ENCODE results near the gene STX1A. TPM values are rescaled to one million over a fixed set of nuclear protein-coding genes. Genes with fewer than 3 reads are reported as not detected.
A peak's percentile ranks its signal among the peaks of the same experiment; 100 is the strongest.

STX1A gene
- total and polyA plus RNA-seq, 2 of the 13 experiments (the other 11 are each of a cell fraction or from before 2014, with no cell fraction given) = 6.1 to 12.2 TPM

DNA sequence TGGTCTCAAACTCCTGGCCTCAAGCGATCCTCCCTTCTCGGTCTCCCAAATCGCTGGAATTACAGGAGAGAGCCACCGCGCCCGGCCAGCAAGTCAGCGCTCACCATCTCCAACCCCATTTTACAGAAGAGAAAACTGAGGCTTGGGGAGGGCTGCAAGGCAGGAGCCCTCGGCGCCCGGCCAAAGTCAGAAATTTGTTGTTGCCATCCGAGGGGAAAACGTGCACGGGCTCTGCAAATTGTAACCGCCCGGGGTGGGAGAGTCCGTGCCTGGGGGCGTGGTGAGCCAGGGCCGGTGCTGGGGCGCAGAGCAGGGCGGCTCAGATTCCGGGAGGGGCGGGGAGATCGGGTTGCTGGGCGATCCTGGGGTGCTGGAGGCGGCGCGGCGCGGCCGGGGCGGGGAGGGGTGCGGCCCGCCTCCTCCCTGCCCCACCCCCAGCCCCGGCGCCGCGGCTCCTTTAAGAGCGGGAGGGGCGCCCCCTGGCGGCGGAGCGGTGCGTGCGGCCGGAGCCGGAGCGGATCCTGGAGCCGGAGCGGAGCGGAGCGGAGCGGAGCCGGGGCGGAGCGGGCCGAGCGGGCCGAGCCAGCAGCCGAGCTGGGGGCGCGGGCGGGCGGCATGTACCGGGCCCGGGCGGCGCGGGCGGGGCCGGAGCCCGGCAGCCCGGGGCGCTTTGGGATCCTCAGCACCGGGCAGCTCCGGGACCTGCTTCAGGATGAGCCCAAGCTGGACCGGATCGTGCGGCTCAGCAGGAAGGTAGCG, 51.9 kb downstream of the STX1A start, which contains the start of gene VPS37D (continued):
- TF ChIP-seq ZNF75D (CRISPR knock-in tag; IDR thresholded peaks at IDR 0.05; ENCODE audit: borderline replicate concordance) = no peak
- TF ChIP-seq CHD2 (IDR thresholded peaks at IDR 0.05; ENCODE audit: low read depth, low read length) = 0 out of 2 replicates have a peak, but pooled peaks have one; percentile 13
- no peak for TF ChIP-seq ETV6 (CRISPR knock-in tag; conservative IDR thresholded peaks at IDR 0.05)
- no peak for TF ChIP-seq NKX3-1 (CRISPR knock-in tag; IDR thresholded peaks at IDR 0.05)
- TF ChIP-seq, protein P1, sequence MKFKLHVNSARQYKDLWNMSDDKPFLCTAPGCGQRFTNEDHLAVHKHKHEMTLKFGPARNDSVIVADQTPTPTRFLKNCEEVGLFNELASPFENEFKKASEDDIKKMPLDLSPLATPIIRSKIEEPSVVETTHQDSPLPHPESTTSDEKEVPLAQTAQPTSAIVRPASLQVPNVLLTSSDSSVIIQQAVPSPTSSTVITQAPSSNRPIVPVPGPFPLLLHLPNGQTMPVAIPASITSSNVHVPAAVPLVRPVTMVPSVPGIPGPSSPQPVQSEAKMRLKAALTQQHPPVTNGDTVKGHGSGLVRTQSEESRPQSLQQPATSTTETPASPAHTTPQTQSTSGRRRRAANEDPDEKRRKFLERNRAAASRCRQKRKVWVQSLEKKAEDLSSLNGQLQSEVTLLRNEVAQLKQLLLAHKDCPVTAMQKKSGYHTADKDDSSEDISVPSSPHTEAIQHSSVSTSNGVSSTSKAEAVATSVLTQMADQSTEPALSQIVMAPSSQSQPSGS (CRISPR knock-in tag; IDR thresholded peaks at IDR 0.05) = no peak
- TF ChIP-seq ZNF441 (CRISPR knock-in tag; IDR thresholded peaks at IDR 0.05; ENCODE audit: borderline replicate concordance) = no peak; the same call in 1 of the 2 replicates
- no peak for TF ChIP-seq HDAC6 (IDR thresholded peaks at IDR 0.05; ENCODE audit: low read depth, low read length)
- no peak for TF ChIP-seq ZKSCAN1 (IDR thresholded peaks at IDR 0.05; ENCODE audit: low read length)
- TF ChIP-seq, protein P2, sequence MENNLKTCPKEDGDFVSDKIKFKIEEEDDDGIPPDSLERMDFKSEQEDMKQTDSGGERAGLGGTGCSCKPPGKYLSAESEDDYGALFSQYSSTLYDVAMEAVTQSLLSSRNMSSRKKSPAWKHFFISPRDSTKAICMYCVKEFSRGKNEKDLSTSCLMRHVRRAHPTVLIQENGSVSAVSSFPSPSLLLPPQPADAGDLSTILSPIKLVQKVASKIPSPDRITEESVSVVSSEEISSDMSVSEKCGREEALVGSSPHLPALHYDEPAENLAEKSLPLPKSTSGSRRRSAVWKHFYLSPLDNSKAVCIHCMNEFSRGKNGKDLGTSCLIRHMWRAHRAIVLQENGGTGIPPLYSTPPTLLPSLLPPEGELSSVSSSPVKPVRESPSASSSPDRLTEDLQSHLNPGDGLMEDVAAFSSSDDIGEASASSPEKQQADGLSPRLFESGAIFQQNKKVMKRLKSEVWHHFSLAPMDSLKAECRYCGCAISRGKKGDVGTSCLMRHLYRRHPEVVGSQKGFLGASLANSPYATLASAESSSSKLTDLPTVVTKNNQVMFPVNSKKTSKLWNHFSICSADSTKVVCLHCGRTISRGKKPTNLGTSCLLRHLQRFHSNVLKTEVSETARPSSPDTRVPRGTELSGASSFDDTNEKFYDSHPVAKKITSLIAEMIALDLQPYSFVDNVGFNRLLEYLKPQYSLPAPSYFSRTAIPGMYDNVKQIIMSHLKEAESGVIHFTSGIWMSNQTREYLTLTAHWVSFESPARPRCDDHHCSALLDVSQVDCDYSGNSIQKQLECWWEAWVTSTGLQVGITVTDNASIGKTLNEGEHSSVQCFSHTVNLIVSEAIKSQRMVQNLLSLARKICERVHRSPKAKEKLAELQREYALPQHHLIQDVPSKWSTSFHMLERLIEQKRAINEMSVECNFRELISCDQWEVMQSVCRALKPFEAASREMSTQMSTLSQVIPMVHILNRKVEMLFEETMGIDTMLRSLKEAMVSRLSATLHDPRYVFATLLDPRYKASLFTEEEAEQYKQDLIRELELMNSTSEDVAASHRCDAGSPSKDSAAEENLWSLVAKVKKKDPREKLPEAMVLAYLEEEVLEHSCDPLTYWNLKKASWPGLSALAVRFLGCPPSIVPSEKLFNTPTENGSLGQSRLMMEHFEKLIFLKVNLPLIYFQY (CRISPR knock-in tag; IDR thresholded peaks at IDR 0.05; ENCODE audit: borderline replicate concordance) = peak; percentile 97
- TF ChIP-seq ZNF138 (CRISPR knock-in tag; IDR thresholded peaks at IDR 0.05; ENCODE audit: low read depth) = no peak
- no peak for TF ChIP-seq PPARG (CRISPR knock-in tag; conservative IDR thresholded peaks at IDR 0.05)
- no peak for TF ChIP-seq ZNF335 (CRISPR knock-in tag; IDR thresholded peaks at IDR 0.05)
- TF ChIP-seq NCOA5 (CRISPR knock-in tag; IDR thresholded peaks at IDR 0.05) = no peak
- TF ChIP-seq HOXA5 (CRISPR knock-in tag; IDR thresholded peaks at IDR 0.05) = no peak
- TF ChIP-seq RXRA (CRISPR knock-in tag; IDR thresholded peaks at IDR 0.05) = peak; percentile 23; the same call in 1 of the 2 replicates
- TF ChIP-seq JUND (CRISPR knock-in tag; IDR thresholded peaks at IDR 0.05) = no peak
- TF ChIP-seq, protein P3, sequence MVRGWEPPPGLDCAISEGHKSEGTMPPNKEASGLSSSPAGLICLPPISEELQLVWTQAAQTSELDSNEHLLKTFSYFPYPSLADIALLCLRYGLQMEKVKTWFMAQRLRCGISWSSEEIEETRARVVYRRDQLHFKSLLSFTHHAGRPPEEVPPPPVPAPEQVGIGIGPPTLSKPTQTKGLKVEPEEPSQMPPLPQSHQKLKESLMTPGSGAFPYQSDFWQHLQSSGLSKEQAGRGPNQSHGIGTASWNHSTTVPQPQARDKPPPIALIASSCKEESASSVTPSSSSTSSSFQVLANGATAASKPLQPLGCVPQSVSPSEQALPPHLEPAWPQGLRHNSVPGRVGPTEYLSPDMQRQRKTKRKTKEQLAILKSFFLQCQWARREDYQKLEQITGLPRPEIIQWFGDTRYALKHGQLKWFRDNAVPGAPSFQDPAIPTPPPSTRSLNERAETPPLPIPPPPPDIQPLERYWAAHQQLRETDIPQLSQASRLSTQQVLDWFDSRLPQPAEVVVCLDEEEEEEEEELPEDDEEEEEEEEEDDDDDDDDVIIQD (CRISPR knock-in tag; IDR thresholded peaks at IDR 0.05; ENCODE audit: low read depth) = no peak
- TF ChIP-seq TBX3 (IDR thresholded peaks at IDR 0.05; ENCODE audit: borderline replicate concordance) = no peak
- no peak for TF ChIP-seq FOXP1 (IDR thresholded peaks at IDR 0.05)
- TF ChIP-seq FOXP1 (CRISPR knock-in tag; IDR thresholded peaks at IDR 0.05) = no peak
- no peak for TF ChIP-seq ZNF589 (CRISPR knock-in tag; conservative IDR thresholded peaks at IDR 0.05)
- no peak for TF ChIP-seq ZNF850 (CRISPR knock-in tag; conservative IDR thresholded peaks at IDR 0.05)
- TF ChIP-seq, protein P4, sequence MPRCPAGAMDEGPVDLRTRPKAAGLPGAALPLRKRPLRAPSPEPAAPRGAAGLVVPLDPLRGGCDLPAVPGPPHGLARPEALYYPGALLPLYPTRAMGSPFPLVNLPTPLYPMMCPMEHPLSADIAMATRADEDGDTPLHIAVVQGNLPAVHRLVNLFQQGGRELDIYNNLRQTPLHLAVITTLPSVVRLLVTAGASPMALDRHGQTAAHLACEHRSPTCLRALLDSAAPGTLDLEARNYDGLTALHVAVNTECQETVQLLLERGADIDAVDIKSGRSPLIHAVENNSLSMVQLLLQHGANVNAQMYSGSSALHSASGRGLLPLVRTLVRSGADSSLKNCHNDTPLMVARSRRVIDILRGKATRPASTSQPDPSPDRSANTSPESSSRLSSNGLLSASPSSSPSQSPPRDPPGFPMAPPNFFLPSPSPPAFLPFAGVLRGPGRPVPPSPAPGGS (CRISPR knock-in tag; IDR thresholded peaks at IDR 0.05) = peak; percentile 49; the same call in 1 of the 2 replicates
